GM19351 (cell line): ENCODE results near the gene CCL8.
A peak's percentile ranks its signal among the peaks of the same experiment; 100 is the strongest.
"Not testable (repeated sequence)": the region's sequence is repeated elsewhere in the genome, so short reads cannot be mapped to it uniquely, and the experiment has no call there.

Experiments used
- ATAC-seq: cut with Tn5 transposase; IDR thresholded peaks from one replicate; pipeline ENCODE4 v1.9.1; 2021; ENCODE audit warnings: mild to moderate bottlenecking, moderate library complexity; ENCODE audit not compliant: unreplicated experiment

Gene CCL8

DNA sequence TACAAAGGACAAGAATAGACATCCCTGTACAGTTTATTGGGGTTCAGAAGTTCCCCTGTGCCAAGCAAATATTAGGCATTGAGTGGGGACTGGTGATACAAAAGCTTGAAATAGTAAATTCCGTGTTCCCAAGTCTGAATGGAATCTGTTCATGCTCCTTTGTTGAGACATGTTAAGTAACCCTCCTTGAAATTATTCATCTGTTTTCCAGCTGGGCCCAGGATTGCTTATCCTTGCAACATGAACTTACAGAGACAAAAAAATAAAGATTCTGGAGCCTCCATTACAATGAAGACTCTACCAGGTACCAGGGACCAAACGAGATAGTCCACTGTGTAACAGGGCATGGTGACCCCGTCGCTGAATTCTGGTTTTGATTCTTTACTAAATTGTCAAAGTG is 6.1 kb upstream of the CCL8 start:
- no peak for ATAC-seq

DNA sequence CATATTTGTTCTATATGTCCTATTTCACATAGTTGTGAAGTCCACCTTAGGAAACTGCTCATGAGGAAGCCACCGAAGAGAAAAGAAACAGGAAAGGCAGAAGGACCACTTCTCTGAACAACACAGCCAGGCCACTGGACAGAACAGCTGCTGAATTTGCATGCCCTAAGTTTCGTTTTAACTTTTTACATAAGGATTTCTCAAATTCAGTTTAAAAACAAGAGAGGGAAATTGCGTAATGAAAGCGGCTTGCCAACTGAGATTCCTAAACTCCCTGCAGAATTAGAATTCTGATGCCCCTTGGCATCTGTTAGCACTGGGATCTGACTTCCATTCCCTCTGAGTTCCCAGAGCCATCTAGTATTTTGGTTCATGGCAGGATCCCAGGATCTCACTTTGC is 5.0 kb upstream of the CCL8 start:
- no peak for ATAC-seq

DNA sequence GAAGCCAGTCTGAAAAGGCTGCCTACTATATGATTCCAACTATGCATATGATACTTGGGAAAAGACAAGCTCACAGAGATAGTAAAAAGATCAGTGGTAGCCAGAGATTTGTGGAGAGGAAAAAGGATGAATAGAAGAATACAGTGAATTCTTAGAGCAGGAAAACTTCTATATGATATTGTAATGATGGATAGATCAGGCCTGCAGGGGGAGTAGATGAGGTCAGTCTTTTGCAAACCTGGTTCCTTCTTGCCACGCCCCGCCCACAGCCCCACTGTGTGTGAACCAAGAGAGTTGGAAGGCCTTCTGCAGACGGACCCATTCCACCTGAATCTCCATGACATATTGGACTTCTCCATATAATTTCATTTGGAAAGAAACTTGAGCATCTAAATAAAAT is 761 bp upstream of the CCL8 start:
- no peak for ATAC-seq

DNA sequence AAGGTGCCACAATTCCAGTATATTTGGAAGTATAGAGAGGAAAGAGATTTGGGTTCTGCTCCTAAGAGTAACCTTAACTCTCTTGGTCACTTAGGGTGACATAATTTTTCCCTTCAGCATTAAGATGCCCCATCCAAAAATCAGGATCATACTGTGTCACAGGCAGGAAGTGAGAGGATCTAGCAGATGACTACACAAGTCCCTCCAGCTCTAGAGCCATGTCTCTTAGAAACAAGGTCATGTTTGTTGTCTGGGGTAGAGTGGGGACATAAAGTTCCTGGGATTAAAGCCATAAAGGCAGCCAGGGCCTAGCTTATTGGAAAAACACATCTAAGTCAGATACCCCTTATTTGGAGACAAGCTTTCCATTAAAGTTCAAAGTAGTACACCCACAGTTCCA is 2.7 kb downstream of the CCL8 start:
- ATAC-seq: no peak

DNA sequence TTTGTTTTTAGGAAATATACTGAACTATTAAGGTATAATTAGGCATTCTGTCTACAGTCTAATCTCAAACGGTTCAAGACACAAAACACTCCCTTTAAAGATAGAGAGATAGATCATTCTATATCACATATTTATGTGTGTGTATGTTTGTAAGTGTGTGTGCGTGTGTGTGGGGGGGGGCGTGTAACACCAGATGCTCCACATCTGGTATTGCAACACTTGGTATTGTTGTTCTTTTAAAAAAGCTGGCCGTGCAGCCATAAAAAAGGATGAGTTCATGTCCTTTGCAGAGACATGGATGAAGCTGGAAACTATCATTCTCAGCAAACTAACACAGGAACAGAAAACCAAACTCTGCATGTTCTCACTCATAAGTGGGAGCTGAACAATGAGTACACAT is 8.3 kb downstream of the CCL8 start:
- ATAC-seq: not testable (repeated sequence)

DNA sequence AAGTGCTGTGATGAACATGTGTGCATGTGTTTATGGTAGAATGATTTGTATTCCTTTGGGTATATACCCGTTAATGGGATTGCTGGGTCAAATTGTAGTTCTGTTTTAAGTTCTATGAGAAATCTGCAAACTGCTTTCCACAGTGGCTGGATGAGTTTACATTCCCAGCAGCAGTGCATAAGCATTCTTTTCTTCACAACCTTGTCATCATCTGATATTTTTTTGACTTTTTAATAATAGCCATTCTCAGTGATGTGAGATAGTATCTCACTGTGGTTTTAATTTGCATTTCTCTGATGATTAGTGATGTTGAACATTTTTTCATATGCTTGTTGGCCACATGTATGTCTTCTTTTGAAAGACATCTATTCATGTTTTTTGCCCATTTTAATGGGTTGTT is 18.5 kb downstream of the CCL8 start:
- no peak for ATAC-seq

DNA sequence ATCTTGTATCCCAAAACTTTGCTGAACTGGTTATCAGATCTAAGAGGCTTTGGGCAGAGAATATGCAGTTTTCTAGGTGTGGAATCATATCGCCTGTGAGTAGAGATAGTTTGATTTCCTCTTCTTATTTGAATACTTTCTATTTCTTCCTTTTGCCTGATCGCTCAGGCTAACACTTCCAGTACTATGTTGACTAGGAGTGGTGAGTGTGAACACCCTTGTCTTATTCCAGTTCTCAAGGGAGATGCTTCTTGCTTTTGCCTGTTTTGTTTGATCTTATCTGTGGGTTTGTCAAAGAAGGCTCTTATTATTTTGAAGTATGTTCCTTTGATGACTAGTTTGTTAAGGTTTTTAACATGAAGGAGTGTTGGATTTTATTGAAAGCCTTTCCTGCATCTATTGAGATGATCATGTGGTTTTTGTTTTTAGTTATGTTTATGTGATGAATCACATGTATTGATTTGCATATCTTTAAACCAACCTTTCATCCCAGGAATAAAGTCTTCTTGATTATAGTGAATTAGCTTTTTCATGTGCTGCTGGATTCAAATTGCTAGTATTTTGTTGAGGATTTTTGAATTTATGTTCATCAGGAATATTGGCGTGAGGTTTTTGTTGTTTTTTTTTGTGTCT is 20.0 kb downstream of the CCL8 start:
- ATAC-seq: no peak

DNA sequence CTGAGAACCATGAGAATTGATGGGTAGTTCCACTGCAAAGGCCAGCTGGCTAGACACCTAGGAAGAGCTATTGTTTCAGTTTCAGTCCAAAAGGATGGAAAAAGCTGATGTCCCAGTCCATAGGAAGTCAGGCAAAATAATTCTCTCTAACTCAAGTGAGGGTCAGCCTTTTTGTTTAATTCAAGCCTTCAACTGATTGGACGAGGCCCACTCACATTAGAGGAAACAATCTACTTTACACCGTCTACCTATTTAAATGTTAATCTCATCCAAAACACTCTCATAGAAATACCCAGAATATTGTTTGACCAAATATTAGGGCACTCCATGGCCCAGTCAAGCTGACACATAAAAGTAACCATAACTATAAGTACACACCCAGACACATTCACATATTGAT is 22.7 kb downstream of the CCL8 start:
- ATAC-seq: no peak

DNA sequence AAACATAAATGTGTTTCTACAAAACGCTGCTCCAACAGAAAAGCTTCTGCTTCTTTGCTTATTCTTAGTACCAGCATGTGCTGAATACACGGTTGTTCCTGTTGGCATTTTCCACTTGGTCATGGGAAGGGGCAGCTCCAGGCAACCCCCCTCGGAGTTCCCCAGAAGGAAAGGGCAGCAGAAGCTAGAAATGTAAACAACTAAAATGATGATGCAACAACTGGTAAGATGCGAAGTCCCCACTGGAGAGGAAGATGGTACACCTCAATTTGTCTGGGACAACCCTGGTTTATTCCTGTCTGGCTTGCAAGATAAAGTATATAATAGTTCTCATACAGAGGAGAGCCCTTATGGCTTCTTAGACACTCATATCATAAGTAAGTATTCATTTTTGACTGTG is 27.8 kb downstream of the CCL8 start:
- ATAC-seq: no peak

DNA sequence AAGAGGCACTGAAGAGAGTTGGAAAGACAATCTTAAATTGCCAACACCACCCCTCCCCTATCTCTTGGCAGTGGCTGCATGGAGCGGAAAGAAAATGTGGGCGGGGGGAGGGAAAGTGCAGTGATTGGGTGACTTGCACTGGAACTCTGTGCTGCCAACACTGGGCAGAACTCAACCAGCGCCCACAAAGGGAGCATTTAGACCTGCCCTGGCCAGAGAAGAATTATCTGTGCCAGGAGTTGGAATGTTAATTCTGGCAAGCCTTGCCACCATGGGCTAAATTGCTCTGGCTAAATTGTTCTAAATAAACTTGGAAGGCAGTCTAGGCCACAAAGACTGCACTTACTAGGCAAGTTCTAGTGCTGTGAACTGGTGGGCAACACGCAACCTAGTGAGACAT is 30.5 kb downstream of the CCL8 start:
- no peak for ATAC-seq

DNA sequence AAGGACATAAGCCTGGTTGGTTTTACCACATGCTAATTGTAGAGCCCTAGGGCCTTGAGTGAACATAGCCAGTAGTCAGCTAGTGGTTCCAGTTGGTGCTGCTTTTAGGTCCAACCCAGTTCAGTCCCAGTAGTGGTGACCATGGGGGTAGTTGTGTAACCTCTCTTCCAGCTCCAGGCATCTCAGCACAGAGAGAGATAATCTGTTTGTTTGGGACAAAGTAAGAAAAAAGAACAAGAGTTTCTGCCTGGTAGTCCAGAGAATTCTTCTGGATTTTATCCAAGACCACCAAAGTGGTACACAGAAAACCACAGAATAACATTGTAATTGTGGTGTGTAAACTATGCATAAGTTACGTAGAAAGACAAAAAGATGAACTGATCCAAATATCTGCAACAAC is 31.9 kb downstream of the CCL8 start:
- ATAC-seq: no peak

DNA sequence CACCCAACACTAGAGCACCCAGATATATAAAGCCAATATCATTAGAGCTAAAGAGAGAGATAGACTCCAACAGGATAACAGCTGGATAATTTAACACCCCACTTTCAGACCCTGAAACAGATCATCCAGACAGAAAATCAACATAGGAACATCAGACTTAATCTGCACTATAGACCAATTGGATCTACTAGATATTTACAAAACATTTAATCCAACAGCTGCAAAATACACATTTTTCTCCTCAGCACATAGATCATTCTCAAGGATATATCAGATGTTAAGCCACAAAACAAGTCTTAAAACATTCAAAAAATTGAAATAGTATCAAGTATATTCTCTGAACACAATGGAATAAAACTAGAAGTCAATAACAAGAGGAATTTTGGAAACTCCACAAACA is 33.0 kb downstream of the CCL8 start:
- no peak for ATAC-seq

DNA sequence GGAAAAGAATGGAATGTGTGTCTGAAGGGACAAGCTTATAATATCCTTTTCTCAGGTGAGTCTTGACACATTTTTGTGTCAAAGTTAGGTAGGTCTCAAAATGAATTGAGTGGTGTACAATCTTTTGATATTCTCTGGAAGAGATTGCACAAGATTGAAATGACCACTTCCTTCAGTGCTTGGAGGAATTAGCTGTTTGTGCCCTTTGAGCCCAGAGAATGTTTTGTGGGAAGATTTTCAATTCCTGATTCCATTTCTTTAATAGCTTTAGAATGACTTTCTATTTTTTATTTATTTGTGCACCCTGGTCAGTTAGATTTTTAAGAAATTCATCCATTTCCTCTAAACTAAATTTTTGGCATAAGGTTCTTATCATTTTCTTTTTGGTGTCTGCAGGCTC is 35.4 kb downstream of the CCL8 start:
- no peak for ATAC-seq

DNA sequence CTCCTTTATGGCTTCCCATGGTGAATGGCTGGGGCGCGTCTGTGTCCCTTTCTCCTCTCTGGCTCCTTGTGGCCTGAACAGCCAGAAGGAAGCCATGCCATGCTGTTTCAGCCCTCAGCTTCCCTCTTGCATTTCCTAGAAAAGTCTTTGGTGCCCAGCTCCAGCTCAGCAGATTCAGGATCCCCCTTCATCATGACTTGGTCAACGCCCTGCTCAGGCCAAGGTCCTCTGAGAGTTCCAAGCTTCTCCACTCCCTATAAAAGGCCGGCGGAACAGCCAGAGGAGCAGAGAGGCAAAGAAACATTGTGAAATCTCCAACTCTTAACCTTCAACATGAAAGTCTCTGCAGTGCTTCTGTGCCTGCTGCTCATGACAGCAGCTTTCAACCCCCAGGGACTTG is 37.0 kb downstream of the CCL8 start, which contains the start of gene CCL13:
TSS of gene CCL13 (plus strand) at position 287 of the 400 bp plus-strand sequence. CDS start at position 334, 47 bp downstream.
- ATAC-seq: no peak

DNA sequence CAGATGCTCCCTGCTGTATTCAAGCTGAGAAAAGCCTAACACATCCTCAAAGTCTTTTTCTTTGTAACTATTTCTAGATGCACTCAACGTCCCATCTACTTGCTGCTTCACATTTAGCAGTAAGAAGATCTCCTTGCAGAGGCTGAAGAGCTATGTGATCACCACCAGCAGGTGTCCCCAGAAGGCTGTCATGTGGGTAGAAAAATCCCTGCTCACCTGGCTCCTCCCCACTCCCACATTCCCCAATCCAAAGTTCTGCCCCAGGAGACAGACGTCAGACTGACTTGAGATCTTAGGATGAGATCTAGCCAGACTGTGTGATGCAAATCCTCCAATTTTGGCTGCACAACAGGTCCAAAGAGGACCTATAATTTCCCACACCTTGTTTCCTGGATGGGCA is 38.2 kb downstream of the CCL8 start:
- no peak for ATAC-seq

DNA sequence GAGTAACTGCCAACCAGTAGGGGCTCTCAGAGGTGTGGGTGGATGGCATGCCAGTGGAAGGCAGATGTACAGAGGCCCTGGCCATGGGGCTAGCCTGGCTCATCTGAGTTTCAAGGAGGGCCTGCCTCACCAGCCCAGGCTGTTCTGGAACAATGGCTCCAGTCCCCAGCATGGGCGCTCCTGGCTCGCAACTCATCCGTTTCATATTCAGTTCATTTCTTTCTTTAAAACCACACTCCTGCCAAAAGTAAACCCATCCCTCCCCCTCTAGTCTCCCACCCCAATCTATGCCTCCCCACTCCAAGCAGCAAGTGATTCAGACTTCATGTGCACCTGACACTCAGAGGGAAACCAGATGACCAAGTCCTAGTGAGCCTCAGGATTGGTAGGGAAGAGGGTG is 39.4 kb downstream of the CCL8 start:
- no peak for ATAC-seq

DNA sequence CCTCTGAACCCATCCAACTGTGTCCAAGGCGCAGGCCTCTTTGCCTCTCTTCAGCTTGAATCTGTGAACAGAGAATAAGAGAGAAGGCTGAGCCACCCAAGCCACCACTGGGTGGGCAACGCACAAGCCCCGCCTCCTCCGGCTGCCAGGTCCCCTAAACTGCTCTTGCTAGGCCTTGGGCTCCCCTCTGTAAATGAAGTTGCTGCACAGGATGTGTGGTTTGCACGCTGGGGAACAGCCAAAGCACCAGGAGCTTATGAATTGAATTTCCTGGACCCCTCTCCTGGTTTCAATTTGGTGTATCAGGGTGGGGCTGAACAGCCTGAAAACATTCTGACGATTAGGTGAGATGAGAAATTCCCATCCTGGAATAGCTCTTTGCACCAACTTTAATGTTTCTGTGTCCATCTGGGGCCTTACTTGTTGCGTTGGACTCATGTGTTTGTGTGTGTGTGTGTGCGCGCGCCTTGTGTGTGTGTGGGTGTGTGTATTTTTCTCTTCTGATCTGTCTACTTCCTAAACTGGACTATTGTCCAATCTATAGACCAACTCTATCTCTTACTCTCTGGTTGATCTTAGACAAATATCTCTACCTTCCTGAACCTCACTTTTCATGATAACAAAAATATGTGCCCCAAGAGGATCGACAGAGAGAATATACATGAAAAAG is 41.5 kb downstream of the CCL8 start:
- no peak for ATAC-seq

DNA sequence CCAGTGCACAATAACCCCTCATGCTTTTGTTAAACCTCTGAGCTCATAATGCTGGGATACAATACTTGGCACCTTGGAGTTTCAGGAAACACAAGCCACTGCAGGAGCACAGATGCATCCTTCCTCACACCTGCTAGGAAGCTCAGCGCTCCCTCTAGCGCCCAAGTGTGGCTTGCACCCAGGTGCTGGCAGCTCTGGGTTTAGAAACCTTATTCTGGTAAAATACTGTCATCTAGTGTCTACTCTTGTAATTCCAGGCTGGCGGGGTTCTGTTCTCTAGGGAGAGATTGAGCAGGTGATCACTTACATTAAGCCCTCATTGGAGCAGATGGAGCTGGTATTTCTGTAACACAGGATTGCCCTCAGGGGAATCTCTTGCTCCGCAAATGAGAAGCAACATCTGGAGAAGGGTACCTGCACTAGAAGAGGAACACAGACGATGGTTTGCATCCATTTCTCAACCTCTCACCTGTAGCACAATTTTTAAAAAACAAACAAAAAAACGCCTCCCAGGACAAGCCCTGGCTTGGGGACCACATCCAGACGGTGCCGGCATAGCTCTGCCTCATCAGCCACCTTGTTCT is 42.3 kb downstream of the CCL8 start:
- peak; percentile 63 for ATAC-seq

DNA sequence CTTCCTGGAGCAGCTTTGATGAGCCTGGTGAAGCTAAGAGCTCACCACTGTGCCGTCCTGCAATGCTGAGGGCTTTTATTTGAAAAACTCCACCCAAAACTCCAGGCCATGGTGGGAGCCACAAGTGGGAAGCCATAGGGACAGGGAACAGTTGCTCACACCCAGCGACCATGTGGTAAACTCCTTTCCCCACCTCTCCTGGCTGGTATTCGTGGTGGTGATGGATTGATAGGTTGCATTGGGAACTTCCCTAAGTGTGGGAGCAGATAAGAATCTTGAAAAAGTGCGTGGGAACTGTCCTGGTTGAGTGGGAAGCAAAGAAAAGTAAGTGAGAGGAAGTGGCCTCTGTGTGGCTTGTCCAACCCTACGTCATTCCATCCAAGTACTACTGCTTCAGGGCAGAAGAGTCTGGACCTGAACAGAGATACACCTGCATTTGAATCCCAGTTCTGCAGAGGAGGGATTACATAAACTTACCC is 44.0 kb downstream of the CCL8 start, which contains the start of gene CCL1:
TSS of gene CCL1 (minus strand) at position 51 of the 479 bp plus-strand sequence. CDS start 72 bp downstream, outside the sequence.
- ATAC-seq: no peak

DNA sequence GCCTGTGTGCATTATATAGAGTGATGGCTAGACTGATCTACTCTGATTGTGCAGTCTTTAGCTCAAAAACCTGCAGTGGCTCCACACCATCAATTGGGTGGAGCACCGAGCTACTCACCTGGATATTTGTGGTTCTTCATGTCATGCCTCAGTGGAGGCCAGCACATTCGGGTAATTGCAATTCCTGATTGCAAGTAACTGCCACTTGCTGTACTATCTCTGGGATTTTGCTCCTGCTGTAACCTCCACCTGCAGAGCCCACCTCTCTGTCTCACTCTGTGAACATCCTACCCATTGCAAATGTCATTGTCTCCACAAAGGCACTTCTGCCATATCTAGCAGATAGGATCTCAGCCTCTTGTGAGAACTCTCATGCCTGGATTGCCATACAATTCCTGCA is 45.5 kb downstream of the CCL8 start:
- no peak for ATAC-seq

DNA sequence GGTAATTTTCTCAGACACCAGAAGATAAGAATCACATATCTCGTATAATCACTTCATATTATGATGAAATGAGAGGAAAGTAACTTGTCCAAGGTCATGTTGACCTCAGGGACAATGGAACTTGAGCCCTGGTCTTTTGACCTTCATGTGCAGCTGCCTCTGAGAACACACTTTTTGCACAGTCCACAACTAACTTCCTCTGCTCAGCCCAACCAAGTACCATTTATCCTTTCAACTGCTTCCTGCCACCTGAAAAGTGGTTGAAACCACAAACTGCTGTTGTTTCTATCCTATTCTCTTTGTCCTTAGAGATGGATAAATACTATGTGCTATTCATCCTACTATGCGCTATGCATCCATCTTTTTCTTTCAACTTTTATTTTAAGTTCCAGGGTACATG is 46.1 kb downstream of the CCL8 start:
- no peak for ATAC-seq

DNA sequence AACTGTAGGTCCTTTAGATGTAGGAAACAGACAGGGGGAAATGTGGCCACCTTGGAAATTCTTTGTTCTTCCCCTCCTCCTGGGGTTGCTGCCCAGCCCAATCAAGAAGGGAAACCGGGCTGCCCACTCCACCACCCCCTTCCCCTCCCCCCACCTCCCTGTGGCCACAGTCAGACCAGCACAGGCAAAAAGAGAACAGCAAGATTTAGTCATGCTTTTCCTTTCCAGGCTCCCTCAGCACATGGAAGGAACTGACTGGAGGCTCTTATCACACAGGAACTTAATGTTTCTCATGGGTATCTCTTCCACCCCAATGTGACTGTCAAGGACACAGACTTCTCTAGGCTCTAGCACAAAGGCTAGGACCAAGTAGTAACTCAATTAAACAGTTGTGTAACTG is 46.8 kb downstream of the CCL8 start:
- no peak for ATAC-seq
